Activated naive CD8-positive, alpha-beta T cell treated with anti-CD3 and anti-CD28 coated beads for 36 hours (primary cell): ENCODE data around the gene ZNF195. TPM values are rescaled to one million over a fixed set of nuclear protein-coding genes. Genes with fewer than 3 reads are reported as not detected.
"Not testable (repeated sequence)": the region's sequence is repeated elsewhere in the genome, so short reads cannot be mapped to it uniquely, and the experiment has no call there.

ENCODE experiments used
- DNase-seq: peaks from one replicate; pipeline ENCODE4 v3.0.0; 2021
- H3K27ac Mint-ChIP-seq: one replicate; pipeline ENCODE4 v1.8.0; 2022; ENCODE audit warnings: mild to moderate bottlenecking, moderate library complexity, mixed read lengths
- H3K27me3 Mint-ChIP-seq: one replicate; pipeline ENCODE4 v1.8.0; 2022; ENCODE audit warnings: mild to moderate bottlenecking, mixed read lengths
- H3K36me3 Mint-ChIP-seq: one replicate; pipeline ENCODE4 v1.8.0; 2021; ENCODE audit warnings: mild to moderate bottlenecking, mixed read lengths
- H3K4me1 Mint-ChIP-seq: one replicate; pipeline ENCODE4 v1.8.0; 2021; ENCODE audit warnings: mixed read lengths
- H3K4me3 Mint-ChIP-seq: one replicate; pipeline ENCODE4 v1.8.0; 2022; ENCODE audit warnings: mild to moderate bottlenecking, moderate library complexity, mixed read lengths
- H3K9me3 Mint-ChIP-seq: one replicate; pipeline ENCODE4 v1.8.0; 2022; ENCODE audit warnings: mixed read lengths
- total RNA-seq, 2 experiments: library from RNA; stranded (reverse); gene quantifications; one replicate each; pipeline ENCODE4 v1.2.3, GENCODE V29; 2021

Gene ZNF195
- total RNA-seq, 2 experiments from 2014 or later: 47.9 TPM

DNA sequence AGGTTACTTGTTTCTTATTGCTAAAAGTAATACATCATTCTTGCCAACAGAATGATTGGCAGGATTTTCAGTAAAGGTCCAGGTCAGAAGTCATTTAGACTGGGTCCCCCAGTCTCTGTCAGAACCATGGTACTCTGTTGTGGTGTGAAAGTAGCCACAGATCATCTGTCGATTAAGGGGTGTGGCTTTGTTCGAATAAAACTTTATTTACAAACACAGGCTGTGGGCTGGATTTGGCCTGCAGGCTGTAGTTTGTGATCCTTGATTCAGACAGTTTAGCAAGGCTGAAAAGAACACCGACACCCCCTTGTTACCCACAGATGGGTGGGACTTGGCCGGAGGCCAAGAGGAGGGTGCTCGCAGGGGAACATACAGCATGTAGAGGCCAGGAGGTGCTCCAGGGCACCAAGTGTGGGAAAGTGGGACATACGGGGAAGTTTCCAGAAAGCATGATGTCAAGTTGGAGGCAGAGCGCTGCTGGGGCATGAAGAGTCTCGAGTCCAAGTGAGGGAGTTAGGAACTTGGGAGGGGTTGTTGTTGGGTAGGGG is 29.2 kb upstream of the ZNF195 start:
- not testable (repeated sequence) for H3K27me3 Mint-ChIP-seq, H3K4me3 Mint-ChIP-seq, H3K4me1 Mint-ChIP-seq, H3K27ac Mint-ChIP-seq, H3K9me3 Mint-ChIP-seq, DNase-seq, H3K36me3 Mint-ChIP-seq

DNA sequence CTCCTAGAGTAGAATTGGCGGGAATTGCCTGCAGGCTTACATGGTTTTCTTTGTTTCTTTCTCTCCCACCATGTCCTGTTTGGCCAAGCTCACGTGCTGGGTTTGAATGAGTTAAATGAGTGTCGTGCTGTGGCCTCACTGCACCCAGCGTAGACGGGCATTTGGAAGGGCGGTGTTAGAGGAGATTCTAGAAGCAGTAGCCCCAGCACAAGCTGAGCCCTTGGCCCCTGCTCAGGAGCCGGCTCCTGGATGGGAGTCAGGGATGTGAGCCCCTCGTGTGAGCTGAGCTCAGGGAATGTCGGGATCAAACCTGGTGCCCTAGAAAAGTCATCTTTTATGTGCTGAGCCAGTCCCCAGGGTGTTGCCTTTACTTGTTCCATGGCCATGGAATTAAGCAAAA is 28.0 kb upstream of the ZNF195 start:
- not testable (repeated sequence) for H3K27me3 Mint-ChIP-seq, H3K36me3 Mint-ChIP-seq, H3K9me3 Mint-ChIP-seq, DNase-seq, H3K4me1 Mint-ChIP-seq, H3K4me3 Mint-ChIP-seq, H3K27ac Mint-ChIP-seq

DNA sequence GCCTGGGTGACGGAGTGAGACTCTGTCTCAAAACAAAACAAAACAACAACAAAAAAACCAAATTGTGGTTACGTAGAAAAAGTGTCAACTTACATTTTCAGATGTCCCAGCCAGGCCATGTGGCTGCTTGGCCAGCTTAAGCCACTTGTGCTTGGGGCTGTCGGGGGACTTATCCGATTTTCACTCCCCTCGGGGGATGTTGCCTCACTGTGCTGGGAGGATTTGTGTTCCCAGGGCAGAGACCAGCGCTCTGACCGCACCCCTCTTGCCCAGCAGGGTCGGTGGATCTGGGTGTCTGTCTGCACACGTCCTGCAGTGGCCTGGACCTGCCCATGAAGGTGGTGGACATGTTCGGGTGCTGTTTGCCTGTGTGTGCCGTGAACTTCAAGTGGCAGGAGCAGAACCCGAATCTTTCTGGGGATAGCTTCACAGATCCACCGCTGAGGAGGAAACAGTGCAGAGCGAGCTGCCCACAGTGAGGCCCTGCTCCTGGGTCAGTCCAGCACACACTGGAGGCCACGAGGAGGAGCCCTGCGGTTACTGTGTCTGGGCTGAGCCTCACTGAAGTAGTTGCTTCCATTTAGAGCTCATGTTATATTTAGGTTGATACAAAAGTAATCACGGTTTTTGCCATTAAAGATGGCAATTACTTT is 27.4 kb upstream of the ZNF195 start:
- not testable (repeated sequence) for H3K36me3 Mint-ChIP-seq, H3K4me1 Mint-ChIP-seq, H3K27ac Mint-ChIP-seq, H3K27me3 Mint-ChIP-seq, H3K9me3 Mint-ChIP-seq, H3K4me3 Mint-ChIP-seq, DNase-seq

DNA sequence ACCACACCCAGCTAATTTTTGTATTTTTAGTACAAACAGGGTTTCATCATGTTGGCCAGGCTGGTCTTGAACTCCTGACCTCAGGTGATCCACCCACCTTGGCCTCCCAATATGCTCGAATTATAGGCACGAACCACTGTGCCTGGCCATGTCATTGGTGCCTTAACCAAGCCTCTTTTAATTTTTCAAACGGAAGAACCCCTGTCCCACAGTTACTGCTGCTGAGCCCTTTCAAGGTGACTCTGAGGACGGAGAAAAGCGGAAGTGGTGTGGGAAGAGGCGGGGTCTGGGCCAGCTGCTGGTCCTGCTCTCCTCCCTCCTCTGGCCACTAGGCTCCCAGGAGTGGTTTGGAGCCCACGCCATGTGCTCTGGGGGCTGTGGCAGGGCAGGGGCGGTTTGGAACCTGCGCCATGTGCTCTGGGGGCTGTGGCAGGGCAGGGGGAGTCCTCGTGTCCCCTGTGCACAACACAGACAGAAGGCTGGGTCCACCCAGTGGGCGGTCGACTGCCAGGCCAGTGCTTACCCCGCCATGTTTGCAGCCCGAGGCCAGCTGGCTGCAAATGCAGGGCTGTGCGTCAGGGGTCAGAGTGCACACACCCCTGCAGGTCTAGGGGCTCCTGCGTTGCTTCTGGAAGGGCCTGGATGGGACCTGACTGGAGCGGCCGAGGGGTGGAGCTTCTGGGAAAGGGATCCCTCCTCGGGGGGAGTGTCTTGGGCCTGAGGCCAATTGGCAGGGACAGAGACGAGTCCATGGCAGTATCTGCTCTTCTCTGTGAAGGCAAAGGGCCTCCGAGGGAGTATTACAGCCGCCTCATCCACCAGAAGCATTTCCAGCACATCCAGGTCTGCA is 25.4 kb upstream of the ZNF195 start:
- H3K4me1 Mint-ChIP-seq, H3K9me3 Mint-ChIP-seq, H3K36me3 Mint-ChIP-seq, DNase-seq, H3K27ac Mint-ChIP-seq, H3K27me3 Mint-ChIP-seq, H3K4me3 Mint-ChIP-seq: not testable (repeated sequence)

DNA sequence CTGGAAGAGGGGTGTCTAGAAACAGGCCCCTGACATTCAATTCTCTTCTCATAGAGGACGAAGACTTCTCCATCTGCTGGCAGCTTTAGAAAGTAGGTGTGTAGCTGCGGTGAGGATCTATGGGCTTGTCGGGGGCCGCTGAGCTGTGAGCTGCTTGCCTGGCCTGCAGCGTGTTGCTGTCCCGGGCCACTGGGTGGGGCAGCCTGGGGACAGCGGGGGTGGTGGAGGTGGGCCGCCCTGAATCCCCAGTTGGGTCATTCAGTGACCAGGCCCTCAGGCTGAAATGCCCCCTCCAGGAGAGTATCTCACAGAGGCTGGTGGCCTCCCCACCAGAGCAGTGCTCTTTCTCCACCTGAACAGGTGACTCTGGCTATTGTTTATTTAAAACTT is 23.9 kb upstream of the ZNF195 start:
- H3K27me3 Mint-ChIP-seq, H3K9me3 Mint-ChIP-seq, H3K27ac Mint-ChIP-seq, H3K4me1 Mint-ChIP-seq, H3K4me3 Mint-ChIP-seq, DNase-seq, H3K36me3 Mint-ChIP-seq: not testable (repeated sequence)

DNA sequence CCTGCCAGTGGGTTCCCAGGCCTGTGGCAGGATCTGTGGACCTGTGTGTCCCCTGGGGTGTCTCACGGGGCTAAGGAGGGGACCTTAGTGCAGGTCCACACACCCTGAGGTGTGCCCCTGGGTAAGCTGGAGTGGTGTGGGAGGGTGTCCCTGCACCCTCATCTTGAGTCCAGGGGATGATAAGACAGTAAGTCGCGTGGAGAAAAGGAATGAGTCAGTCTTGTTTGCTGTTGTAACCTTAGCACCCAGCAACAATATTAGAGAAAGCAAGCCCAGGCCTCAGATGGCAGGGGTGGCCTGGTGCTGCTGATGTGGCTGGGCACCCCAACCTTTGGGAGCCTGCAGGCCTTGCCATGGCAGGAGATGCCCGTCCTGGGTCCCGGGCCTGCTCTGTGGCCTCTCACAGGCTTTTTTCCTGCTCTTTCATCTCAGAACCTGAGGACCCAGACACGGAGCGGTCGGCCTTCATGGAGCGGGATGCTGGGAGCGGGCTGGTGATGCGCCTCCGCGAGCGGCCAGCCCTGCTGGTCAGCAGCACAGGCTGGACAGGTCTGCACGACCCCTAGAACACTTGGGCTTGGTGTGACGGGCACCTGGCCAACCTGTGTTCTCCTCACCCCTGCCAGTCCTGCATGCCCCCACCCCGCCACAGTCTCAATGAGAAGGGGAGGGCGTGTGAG is 23.4 kb upstream of the ZNF195 start:
- not testable (repeated sequence) for H3K27me3 Mint-ChIP-seq, H3K4me1 Mint-ChIP-seq, H3K4me3 Mint-ChIP-seq, DNase-seq, H3K36me3 Mint-ChIP-seq, H3K27ac Mint-ChIP-seq, H3K9me3 Mint-ChIP-seq

DNA sequence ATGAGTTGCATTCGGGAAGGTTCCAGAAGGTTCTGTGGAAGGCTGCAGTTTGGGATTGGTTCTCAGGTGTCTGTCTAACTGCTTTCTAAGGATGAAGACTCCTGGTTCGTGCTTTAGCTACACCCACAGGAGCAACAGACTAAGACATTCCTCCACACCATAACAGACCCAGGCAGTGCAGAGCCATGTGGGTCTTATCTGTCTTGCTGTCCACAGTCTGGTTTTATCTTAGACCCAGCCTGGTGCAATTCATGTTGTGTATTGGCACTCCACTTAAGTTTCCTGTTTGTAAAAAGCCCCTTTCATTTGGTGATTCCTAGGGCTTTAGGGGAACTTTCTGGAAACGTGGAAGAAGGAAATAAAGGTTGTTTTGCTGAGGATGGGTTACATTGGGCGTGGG is 22.1 kb upstream of the ZNF195 start:
- not testable (repeated sequence) for H3K4me1 Mint-ChIP-seq, DNase-seq, H3K27me3 Mint-ChIP-seq, H3K36me3 Mint-ChIP-seq, H3K9me3 Mint-ChIP-seq, H3K4me3 Mint-ChIP-seq, H3K27ac Mint-ChIP-seq

DNA sequence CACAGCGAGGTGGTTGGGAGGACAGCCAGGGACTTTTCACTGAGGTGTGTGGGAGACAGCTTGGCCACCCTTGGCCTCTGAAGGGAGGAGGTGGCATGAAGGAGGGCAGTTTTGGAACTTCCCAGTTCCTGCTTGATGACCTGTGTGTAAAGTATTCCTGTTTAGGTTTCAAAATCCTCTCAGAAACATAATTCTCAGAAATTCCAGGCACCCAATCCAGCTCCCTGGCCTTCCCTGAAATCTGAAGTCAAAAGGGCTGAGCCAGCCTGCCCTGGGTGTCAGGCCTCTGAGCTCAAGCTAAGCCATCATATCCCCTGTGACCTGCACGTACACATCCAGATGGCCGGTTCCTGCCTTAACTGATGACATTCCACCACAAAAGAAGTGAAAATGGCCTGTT is 19.6 kb upstream of the ZNF195 start:
- not testable (repeated sequence) for H3K4me1 Mint-ChIP-seq, H3K4me3 Mint-ChIP-seq, H3K27ac Mint-ChIP-seq, H3K27me3 Mint-ChIP-seq, H3K36me3 Mint-ChIP-seq, DNase-seq, H3K9me3 Mint-ChIP-seq

DNA sequence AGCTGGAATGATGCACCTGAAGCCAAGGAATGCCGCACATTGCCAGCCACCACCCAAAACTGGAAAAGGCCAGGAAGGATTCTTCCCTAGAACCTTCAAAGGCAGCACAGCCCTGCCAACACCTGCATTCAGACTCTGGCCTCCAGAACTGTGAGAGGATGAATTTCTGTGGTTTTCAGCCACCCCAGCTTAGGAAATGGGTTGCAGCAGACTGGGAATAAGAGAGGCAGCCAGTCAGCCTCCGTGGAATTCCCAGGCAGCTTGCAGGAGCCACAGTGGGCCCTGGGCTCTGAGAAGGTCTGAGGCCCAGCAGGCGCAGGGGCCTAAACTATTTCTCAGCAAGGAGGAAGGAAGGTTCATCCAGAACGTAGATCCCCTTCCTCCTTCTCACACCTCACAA is 19.2 kb upstream of the ZNF195 start:
- H3K27me3 Mint-ChIP-seq, H3K4me3 Mint-ChIP-seq: not testable (repeated sequence)

DNA sequence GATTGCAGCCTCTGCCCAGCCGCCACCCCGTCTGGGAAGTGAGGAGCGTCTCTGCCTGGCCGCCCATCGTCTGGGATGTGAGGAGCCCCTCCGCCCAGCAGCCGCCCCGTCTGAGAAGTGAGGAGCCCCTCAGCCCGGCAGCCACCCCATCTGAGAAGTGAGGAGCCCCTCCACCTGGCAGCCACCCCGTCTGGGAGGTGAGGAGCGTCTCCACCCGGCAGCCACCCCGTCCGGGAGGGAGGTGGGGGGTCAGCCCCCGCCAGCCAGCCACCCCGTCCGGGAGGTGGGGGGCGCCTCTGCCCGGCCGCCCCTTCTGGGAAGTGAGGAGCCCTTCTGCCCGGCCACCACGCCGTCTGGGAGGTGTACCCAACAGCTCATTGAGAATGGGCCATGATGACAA is 18.3 kb upstream of the ZNF195 start:
- peaks cover 18% of the 10 kb centered on the region for H3K27me3 Mint-ChIP-seq
- H3K9me3 Mint-ChIP-seq, DNase-seq, H3K27ac Mint-ChIP-seq, H3K4me1 Mint-ChIP-seq, H3K4me3 Mint-ChIP-seq, H3K36me3 Mint-ChIP-seq: not testable (repeated sequence)

More for the DNA sequence above, 19.2 kb upstream of the ZNF195 start:
- not testable (repeated sequence) for H3K9me3 Mint-ChIP-seq, H3K4me1 Mint-ChIP-seq, H3K27ac Mint-ChIP-seq, DNase-seq, H3K36me3 Mint-ChIP-seq

DNA sequence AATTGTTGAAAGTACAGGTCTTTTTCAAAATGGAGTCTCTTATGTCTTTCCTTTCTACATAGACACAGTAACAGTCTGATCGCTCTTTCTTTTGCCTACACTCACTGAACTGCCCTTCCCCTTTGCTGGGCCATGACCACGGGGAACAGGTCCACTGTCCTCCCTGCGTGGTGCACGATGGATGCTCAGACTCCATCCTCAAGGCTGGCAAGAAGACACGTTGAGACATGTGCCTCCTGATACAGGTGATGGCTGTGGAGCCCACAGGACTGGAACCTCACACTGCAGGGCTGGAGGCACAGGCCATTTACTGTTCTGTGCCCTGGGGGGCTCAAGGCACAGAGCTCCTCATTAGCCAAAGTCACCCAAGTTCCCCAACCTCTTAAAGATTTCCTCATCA is 16.5 kb upstream of the ZNF195 start:
- peaks cover 22% of the 10 kb centered on the region for H3K27me3 Mint-ChIP-seq
- not testable (repeated sequence) for H3K4me3 Mint-ChIP-seq, H3K36me3 Mint-ChIP-seq, H3K27ac Mint-ChIP-seq, H3K4me1 Mint-ChIP-seq, H3K9me3 Mint-ChIP-seq, DNase-seq

DNA sequence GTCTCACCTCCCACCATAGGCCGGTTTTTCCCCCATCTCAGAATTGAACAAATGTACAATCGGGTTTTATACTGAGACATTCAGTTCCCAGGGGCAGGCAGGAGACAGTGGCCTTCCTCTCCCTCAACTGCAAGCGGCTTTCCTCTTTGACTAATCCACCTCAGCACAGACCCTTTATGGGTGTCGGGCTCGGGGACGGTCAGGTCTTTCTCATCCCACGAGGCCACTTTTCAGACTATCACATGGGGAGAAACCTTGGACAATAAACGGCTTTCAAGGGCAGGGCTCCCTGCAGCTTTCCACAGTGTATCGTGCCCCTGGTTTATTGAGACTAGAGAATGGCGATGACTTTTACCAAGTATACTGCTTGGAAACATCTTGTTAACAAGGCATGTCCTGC is 16.0 kb upstream of the ZNF195 start:
- not testable (repeated sequence) for H3K9me3 Mint-ChIP-seq, DNase-seq, H3K4me3 Mint-ChIP-seq, H3K4me1 Mint-ChIP-seq, H3K27ac Mint-ChIP-seq, H3K36me3 Mint-ChIP-seq
- peaks cover 22% of the 10 kb centered on the region for H3K27me3 Mint-ChIP-seq

DNA sequence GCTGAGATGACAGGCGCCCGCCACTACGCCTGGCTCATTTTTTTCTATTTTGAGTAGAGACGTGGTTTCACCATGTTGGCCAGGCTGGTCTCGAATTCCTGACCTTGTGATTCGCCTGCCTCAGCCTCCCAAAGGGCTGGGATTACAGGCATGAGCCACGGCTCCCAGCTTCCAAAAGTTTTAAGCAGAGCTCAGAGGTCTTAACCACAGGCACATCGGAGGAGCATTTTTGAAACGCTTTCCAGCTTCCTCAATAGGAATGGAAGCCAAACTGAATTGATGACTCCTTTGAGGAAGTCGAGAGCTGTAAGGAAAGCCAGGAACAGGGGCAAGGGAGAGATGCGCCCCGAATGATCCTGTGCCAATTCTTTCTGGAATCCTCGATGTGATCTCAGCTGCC is 14.5 kb upstream of the ZNF195 start:
- H3K4me3 Mint-ChIP-seq, H3K4me1 Mint-ChIP-seq, H3K36me3 Mint-ChIP-seq, DNase-seq, H3K9me3 Mint-ChIP-seq, H3K27ac Mint-ChIP-seq: not testable (repeated sequence)
- peaks cover 22% of the 10 kb centered on the region for H3K27me3 Mint-ChIP-seq

DNA sequence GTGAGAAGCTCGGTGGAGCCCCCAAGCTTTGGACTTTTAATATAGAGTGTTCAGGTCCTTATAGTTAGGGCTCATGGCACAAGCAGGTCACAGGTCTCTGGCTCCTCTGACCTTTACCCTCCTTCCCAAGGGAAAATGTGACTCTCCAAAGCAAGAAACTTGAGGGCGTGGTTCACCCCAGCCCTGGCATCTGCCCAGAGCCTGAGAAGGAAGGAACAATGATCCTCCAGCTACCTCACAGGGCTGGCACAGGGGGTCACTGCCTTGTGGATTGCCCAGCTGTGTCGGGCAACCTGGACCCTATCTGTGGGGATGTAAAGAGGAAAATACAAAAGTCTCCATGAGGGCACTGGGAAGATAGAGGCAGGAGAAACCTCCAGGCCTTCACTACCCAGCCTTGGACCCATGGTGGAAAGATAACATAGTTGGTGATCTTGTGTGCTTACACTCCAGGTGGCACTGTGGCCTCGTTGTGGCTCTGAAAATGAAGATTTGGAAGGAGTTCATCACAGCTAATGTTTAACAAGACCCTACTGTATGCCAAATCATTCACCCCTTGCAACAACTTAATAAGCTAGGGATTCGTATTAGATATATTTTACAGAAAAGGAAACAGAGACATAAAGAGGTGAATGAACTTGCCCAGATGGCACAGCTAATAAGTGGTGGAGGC is 3.8 kb upstream of the ZNF195 start:
- no peaks in the 10 kb centered on the region for H3K9me3 Mint-ChIP-seq
- no peak overlapping the region for H3K4me3 Mint-ChIP-seq
- H3K36me3 Mint-ChIP-seq: peaks cover 10% of the 10 kb centered on the region
- no peak overlapping the region for H3K27ac Mint-ChIP-seq
- H3K27me3 Mint-ChIP-seq: no peaks in the 10 kb centered on the region
- no peak for DNase-seq
- peaks cover 7% of the 10 kb centered on the region for H3K4me1 Mint-ChIP-seq

DNA sequence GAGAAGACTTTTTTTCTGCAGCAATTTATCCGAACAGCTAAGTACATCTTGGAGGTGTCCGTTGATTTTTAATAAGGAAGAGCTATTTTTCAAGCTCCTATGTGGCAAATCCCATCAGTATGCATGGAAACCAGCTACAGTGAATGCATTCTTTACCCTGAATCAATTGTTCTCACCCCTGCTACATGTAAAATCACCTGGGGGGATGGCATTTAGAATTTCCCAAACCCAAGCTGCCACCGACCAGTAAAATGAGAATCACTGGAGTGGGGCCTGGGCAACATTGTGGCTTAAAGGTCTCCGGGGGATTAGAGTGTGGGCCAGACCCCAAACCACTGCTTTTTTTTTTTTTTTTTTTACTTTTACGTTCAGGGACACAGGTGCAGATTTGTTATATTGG is 2.8 kb upstream of the ZNF195 start:
- no peak overlapping the region for H3K4me3 Mint-ChIP-seq
- no peaks in the 10 kb centered on the region for H3K9me3 Mint-ChIP-seq
- peaks cover 19% of the 10 kb centered on the region for H3K36me3 Mint-ChIP-seq
- no peaks in the 10 kb centered on the region for H3K27me3 Mint-ChIP-seq
- no peak for DNase-seq
- peaks cover 15% of the 10 kb centered on the region for H3K4me1 Mint-ChIP-seq
- H3K27ac Mint-ChIP-seq: no peak overlapping the region
